NT2/D1 (cell line): Measurements from ENCODE around the gene GAPDHS.

Source experiments
- SUZ12 ChIP-seq: IDR thresholded peaks from 2 replicates; pipeline ENCODE4 v1.6.1; 2011; ENCODE audit not compliant: insufficient read length, insufficient read depth; ENCODE audit errors: extremely low read depth
- YY1 ChIP-seq: IDR thresholded peaks from 2 replicates; pipeline ENCODE4 v1.6.1; 2011; ENCODE audit not compliant: insufficient read length, insufficient read depth
- ZNF274 ChIP-seq: IDR thresholded peaks from 2 replicates; pipeline ENCODE4 v1.6.1; 2011; ENCODE audit warnings: mild to moderate bottlenecking, low read depth, low read length

- no peak for TF ChIP-seq YY1
- TF ChIP-seq ZNF274: no peak
- no peak for TF ChIP-seq SUZ12
Measured at GRCh38 chr19:35517342-35517741, 15.9 kb upstream of the GAPDHS start.
